NCI-H526 (cell line): Measurements from ENCODE around the gene PRPF40A.

ENCODE experiments used
- DNase-seq, 2 experiments: peaks; one replicate each; lab custom pipeline; 2025; lab: John Stamatoyannopoulos, UW

The PRPF40A gene

GRCh38 chr2:152651834-152652233 lies 65.4 kb downstream of the PRPF40A start:
- DNase-seq = no peak

- DNase-seq = no peak
Measured at GRCh38 chr2:152650768-152651371, 66.4 kb downstream of the PRPF40A start.

GRCh38 chr2:152649997-152650396 lies 67.3 kb downstream of the PRPF40A start:
- no peak for DNase-seq

GRCh38 chr2:152648336-152648735 lies 68.9 kb downstream of the PRPF40A start:
- DNase-seq = no peak

GRCh38 chr2:152647552-152647951 lies 69.7 kb downstream of the PRPF40A start:
- no peak for DNase-seq

- DNase-seq = no peak
Measured at GRCh38 chr2:152646775-152647174, 70.5 kb downstream of the PRPF40A start.

- DNase-seq = no peak
Measured at GRCh38 chr2:152646264-152646663, 71.0 kb downstream of the PRPF40A start.

- DNase-seq = no peak
Measured at GRCh38 chr2:152644189-152644873, 72.9 kb downstream of the PRPF40A start.

- no peak for DNase-seq
Measured at GRCh38 chr2:152638590-152638989, 78.7 kb downstream of the PRPF40A start.

GRCh38 chr2:152638056-152638455 lies 79.2 kb downstream of the PRPF40A start:
- DNase-seq = no peak

- DNase-seq = no peak
Measured at GRCh38 chr2:152637251-152637650, 80.0 kb downstream of the PRPF40A start.

- peak; percentile 14 to 75 for DNase-seq
Measured at GRCh38 chr2:152635635-152636298, 81.5 kb downstream of the PRPF40A start.

GRCh38 chr2:152632736-152633135 lies 84.5 kb downstream of the PRPF40A start:
- DNase-seq = no peak

- DNase-seq = no peak
Measured at GRCh38 chr2:152630466-152630865, 86.8 kb downstream of the PRPF40A start.

- DNase-seq = no peak
Measured at GRCh38 chr2:152629202-152629601, 88.1 kb downstream of the PRPF40A start.

- peak in 1 of 2 experiments; percentile 42 for DNase-seq
Measured at GRCh38 chr2:152627351-152627957, 89.8 kb downstream of the PRPF40A start.

- no peak for DNase-seq
Measured at GRCh38 chr2:152626911-152627339, 90.3 kb downstream of the PRPF40A start.

GRCh38 chr2:152624805-152625204 lies 92.5 kb downstream of the PRPF40A start:
- no peak for DNase-seq

GRCh38 chr2:152623775-152624174 lies 93.5 kb downstream of the PRPF40A start:
- DNase-seq = no peak

GRCh38 chr2:152623076-152623740 lies 94.1 kb downstream of the PRPF40A start:
- no peak for DNase-seq

- DNase-seq = no peak
Measured at GRCh38 chr2:152622219-152622618, 95.0 kb downstream of the PRPF40A start.

GRCh38 chr2:152620985-152621384 lies 96.3 kb downstream of the PRPF40A start:
- no peak for DNase-seq
